OCI-LY1 (cell line): ENCODE measurements around the gene PAPSS2.

ENCODE experiments used
- H2AFZ ChIP-seq: fragments of 200-600 bp; sonication (generic), shearing (Covaris generic); 2 replicates; pipeline ENCODE4 v1.6.0; 2014; ENCODE audit warnings: antibody characterized with exemption, mild to moderate bottlenecking, low read length
- H3F3A ChIP-seq: fragments of 200-600 bp; sonication (generic), shearing (Covaris generic); 2 replicates; pipeline ENCODE4 v1.6.0; 2014; ENCODE audit warnings: mild to moderate bottlenecking, antibody characterized with exemption, low read length, moderate library complexity; ENCODE audit not compliant: insufficient read depth
- H3K27ac ChIP-seq: fragments of 200-600 bp; sonication (generic); 2 replicates; pipeline ENCODE4 v1.5.1; 2014; ENCODE audit warnings: low read length, mixed run types, mild to moderate bottlenecking, low read depth; ENCODE audit not compliant: poor library complexity, severe bottlenecking
- H3K27me3 ChIP-seq: fragments of 200-600 bp; sonication (generic); 2 replicates; pipeline ENCODE4 v1.6.0; 2014; ENCODE audit warnings: antibody characterized with exemption, mild to moderate bottlenecking, low read length, moderate library complexity; ENCODE audit not compliant: insufficient read depth
- H3K36me3 ChIP-seq: fragments of 200-600 bp; sonication (generic); 2 replicates; pipeline ENCODE4 v1.6.1; 2014; ENCODE audit warnings: mild to moderate bottlenecking, antibody characterized with exemption, low read length, moderate library complexity, mixed read lengths; ENCODE audit not compliant: insufficient read depth
- H3K4me1 ChIP-seq: fragments of 200-600 bp; sonication (generic); 2 replicates; pipeline ENCODE4 v1.5.1; 2014; ENCODE audit warnings: mild to moderate bottlenecking, low read length, moderate library complexity; ENCODE audit not compliant: insufficient read depth, severe bottlenecking
- H3K4me2 ChIP-seq: fragments of 200-600 bp; sonication (generic), shearing (Covaris generic); 2 replicates; pipeline ENCODE4 v1.6.1; 2014; ENCODE audit warnings: low read length
- H3K4me3 ChIP-seq: fragments of 200-600 bp; sonication (generic); 2 replicates; pipeline ENCODE4 v1.5.1; 2014; ENCODE audit warnings: low read length, low read depth, mild to moderate bottlenecking, mixed read lengths; ENCODE audit not compliant: poor library complexity, severe bottlenecking
- H3K79me2 ChIP-seq: fragments of 200-600 bp; shearing (Covaris generic); 2 replicates; pipeline ENCODE4 v1.6.1; 2016; ENCODE audit warnings: mixed run types, low read length, mixed read lengths; ENCODE audit not compliant: insufficient read depth
- H3K9ac ChIP-seq: fragments of 200-600 bp; sonication (generic), shearing (Covaris generic); 2 replicates; pipeline ENCODE4 v1.6.1; 2014; ENCODE audit warnings: mild to moderate bottlenecking, low read length, mixed read lengths
- H3K9me2 ChIP-seq: fragments of 200-600 bp; sonication (generic), shearing (Covaris generic); 2 replicates; pipeline ENCODE4 v1.6.1; 2014; ENCODE audit warnings: low read depth, mild to moderate bottlenecking, low read length, mixed read lengths
- H3K9me3 ChIP-seq: fragments of 200-600 bp; shearing (Covaris generic); 2 replicates; pipeline ENCODE4 v1.6.1; 2014; ENCODE audit warnings: low read length, mixed read lengths
- H4K20me1 ChIP-seq: fragments of 200-600 bp; sonication (generic), shearing (Covaris generic); 2 replicates; pipeline ENCODE4 v1.6.0; 2016; ENCODE audit warnings: mild to moderate bottlenecking, low read length; ENCODE audit not compliant: insufficient read depth
- EZH2 ChIP-seq: fragments of 200-600 bp; sonication (generic), shearing (Covaris generic); IDR thresholded peaks from 2 replicates; pipeline ENCODE4 v1.8.0; 2017; ENCODE audit warnings: borderline replicate concordance, mixed run types, mild to moderate bottlenecking, antibody characterized with exemption, low read length, moderate library complexity, mixed read lengths
- TF ChIP-seq, protein P1 (sequence below): fragments of 200-600 bp; sonication (generic), shearing (Covaris generic); IDR thresholded peaks from 2 replicates; pipeline ENCODE4 v1.5.1; 2017; ENCODE audit warnings: mild to moderate bottlenecking, antibody characterized with exemption, low read length, moderate library complexity, mixed read lengths

PAPSS2 gene

DNA sequence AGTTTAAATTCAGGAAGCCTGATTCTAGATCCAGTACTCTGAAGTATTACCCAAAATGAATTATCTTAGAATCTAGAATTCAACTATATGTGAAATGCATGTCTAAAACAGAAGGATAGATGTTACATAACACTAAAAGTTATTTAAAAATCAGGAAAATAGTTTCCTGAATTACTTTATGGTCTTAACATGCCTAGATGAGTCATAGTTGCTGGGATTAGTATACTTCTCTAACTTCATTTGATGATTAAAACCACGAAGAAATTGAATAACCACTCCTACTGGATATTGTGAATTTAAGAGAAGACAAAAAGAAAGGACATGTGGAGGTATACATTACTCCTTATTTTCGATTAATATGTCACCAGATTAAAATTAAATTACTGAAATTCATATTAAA lies 92.9 kb downstream of the PAPSS2 start:
- no peak overlapping the region for H3K9ac ChIP-seq
- H4K20me1 ChIP-seq, result no peaks in the 10 kb centered on the region; the same call in 1 of the 2 replicates
- H2AFZ ChIP-seq, result no peak overlapping the region
- H3F3A ChIP-seq, result no peaks in the 10 kb centered on the region
- no peak overlapping the region for H3K27ac ChIP-seq
- no peaks in the 10 kb centered on the region for H3K79me2 ChIP-seq
- peaks cover 39% of the 10 kb centered on the region for H3K36me3 ChIP-seq
- H3K27me3 ChIP-seq, result no peaks in the 10 kb centered on the region
- no peaks in the 10 kb centered on the region for H3K4me1 ChIP-seq
- H3K9me2 ChIP-seq, result no peaks in the 10 kb centered on the region
- H3K4me2 ChIP-seq, result no peak overlapping the region
- H3K9me3 ChIP-seq, result no peaks in the 10 kb centered on the region
- H3K4me3 ChIP-seq, result no peak overlapping the region
- no peak for TF ChIP-seq EZH2
- TF ChIP-seq, protein P1, sequence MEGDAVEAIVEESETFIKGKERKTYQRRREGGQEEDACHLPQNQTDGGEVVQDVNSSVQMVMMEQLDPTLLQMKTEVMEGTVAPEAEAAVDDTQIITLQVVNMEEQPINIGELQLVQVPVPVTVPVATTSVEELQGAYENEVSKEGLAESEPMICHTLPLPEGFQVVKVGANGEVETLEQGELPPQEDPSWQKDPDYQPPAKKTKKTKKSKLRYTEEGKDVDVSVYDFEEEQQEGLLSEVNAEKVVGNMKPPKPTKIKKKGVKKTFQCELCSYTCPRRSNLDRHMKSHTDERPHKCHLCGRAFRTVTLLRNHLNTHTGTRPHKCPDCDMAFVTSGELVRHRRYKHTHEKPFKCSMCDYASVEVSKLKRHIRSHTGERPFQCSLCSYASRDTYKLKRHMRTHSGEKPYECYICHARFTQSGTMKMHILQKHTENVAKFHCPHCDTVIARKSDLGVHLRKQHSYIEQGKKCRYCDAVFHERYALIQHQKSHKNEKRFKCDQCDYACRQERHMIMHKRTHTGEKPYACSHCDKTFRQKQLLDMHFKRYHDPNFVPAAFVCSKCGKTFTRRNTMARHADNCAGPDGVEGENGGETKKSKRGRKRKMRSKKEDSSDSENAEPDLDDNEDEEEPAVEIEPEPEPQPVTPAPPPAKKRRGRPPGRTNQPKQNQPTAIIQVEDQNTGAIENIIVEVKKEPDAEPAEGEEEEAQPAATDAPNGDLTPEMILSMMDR, result no peak

DNA sequence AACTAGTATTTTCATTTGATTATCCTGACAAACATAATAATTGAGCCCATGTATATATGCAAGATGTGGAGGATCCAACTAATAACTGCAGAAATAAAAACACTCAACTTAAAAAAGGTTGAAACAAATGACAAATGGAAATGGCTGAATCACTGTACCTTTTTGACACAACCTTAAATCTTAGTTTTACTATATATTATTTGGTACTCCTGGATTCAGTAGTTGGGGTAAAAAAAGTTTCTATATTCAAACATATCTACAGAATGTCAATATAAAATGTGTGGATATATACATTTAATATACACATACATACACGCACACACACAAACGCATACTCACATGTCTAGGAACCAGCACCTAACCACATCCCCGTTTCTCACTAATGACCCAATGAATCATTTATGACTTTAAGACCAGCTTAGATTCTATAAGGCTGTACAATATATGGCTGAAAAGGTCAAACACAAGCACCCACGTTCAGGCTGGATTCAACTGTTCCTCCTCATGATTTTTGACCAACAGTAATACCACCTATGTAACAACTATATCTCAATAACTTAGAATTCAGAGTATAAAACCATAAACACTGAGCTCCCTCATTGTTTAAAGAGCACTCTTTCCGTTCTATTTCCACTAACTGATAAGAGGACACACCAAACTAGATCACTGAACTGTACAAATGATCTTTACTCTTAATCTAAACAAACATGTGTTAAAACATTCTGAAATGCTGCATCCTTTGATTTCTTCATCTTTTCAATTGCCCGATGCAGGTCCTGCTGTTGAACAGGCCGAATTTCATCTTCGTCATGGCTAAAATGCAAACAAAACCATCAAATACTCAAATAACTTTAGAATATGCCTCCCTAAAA lies 94.6 kb downstream of the PAPSS2 start:
- Histone ChIP-seq H3K9ac (no peak overlapping the region), H3K9me2 (no peaks in the 10 kb centered on the region), H3F3A (no peaks in the 10 kb centered on the region), H3K27me3 (no peaks in the 10 kb centered on the region), H3K4me1 (no peaks in the 10 kb centered on the region), H4K20me1 (no peaks in the 10 kb centered on the region; the same call in 1 of the 2 replicates), H3K27ac (no peak overlapping the region), H3K9me3 (no peaks in the 10 kb centered on the region), H3K4me2 (no peak overlapping the region), H3K36me3 (peaks cover 39% of the 10 kb centered on the region), H2AFZ (no peak overlapping the region), H3K4me3 (no peak overlapping the region), H3K79me2 (no peaks in the 10 kb centered on the region)
- TF ChIP-seq EZH2, result no peak
- TF ChIP-seq, protein P1, result no peak

DNA sequence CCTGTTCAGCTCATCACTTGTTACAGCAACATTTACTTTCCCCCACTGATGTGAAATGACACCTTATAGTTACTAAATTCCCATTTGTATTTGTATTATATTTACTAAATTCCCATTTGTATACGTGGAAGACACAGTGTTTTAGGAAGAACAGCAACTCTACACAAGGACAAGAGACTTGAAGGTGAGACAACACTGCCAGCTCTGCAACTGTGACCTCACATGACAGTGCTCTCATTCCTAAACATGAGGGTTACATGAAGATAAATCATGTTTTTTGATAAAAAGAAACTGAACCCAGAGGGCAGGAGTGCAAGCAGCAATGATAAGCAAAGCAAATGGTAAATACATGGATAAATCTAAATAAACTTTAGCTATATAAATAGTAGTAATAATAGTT lies 98.0 kb downstream of the PAPSS2 start:
- Histone ChIP-seq H3K27me3 (no peaks in the 10 kb centered on the region), H3K79me2 (no peaks in the 10 kb centered on the region), H3K27ac (no peak overlapping the region), H3K9me2 (no peaks in the 10 kb centered on the region), H3K9ac (no peak overlapping the region), H3K9me3 (no peaks in the 10 kb centered on the region), H3K4me2 (no peak overlapping the region), H2AFZ (no peak overlapping the region), H4K20me1 (no peaks in the 10 kb centered on the region; the same call in 1 of the 2 replicates), H3K4me1 (no peaks in the 10 kb centered on the region), H3K36me3 (peaks cover 50% of the 10 kb centered on the region), H3K4me3 (no peak overlapping the region), H3F3A (no peaks in the 10 kb centered on the region)
- no peak for TF ChIP-seq EZH2
- TF ChIP-seq, protein P1, result no peak
